ENCODE measurements around the gene ZNF737.

GRCh38 chr19:20565321-20566018, at the start of gene ZNF737:
- TF ChIP-seq CTCF (IDR thresholded peaks at IDR 0.05; ENCODE audit: low read length) (peak; percentile 18; the same call in 1 of the 2 replicates), EZH2 (IDR thresholded peaks at IDR 0.05; ENCODE audit: borderline replicate concordance, low read length) (no peak)
